ENCODE data around the gene PLEKHS1.
A peak's percentile ranks its signal among the peaks of the same experiment; 100 is the strongest.

The PLEKHS1 gene

DNA sequence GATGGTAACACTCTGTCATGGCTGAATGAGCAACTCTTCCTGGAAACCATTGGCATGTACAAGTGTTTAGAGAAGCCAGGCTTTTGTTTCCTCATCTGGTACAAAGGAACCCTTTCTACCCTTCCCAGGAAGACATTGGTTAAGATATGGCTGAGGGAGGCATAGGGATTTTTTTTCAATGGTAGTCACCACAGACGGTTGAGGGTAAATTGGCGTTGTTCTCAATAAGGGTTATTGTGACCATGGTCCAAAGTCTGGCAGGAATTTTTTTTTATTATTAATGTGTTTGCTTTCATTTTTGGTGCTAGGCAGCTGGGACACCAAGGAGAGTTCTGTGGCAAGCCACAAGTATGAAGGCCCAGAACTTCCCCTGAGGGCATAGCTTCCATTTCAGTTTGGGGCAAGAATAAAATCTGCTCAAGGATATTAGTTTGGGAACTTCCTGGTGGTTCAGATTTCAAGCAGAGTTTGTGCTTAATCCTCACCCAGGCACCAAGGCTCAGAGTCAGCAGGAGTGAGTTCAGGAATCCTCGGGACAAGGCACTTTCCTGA is at the start of gene PLEKHS1:
Gene PLEKHS1 (plus strand): TSS at position 502 of the 552 bp plus-strand sequence. CDS start 3,596 bp downstream, outside the sequence.
- no peak for DNase-seq (ENCODE audit: low read depth)

DNA sequence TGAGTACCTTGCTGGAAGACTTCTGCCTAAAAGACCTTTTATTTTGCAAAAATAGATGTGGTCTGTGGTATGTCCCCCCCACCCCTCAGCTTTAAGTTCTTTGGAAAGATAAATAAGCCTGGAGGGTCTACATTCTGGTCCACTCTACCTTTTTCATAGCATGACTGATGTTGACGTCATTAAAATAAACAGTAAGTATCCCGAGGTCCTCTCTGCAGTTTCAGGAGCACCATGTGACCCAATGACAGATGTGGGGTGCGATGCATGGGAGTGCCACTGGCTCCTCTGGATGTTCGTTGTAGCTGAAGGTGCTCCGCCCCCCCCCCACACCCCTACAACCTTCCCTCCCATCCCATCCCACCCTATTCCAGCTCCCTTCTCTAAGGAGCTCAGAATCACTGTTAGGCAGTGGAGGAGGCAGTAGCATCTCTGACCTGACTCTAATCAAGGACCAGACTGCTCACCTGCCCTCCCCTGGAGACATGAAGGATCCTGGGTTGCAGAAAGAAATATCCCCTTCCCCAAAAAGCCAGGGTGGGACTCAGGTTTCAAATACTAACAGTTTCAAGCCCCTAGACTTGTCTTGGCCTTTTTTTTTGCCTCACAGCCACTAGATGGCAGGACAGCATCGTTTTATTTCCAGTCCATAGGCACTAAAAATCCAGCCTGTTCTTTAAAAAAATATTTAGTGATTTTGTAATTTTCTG is 46.7 kb upstream of the PLEKHS1 start:
- DNase-seq (ENCODE audit: low read depth): no peak

DNA sequence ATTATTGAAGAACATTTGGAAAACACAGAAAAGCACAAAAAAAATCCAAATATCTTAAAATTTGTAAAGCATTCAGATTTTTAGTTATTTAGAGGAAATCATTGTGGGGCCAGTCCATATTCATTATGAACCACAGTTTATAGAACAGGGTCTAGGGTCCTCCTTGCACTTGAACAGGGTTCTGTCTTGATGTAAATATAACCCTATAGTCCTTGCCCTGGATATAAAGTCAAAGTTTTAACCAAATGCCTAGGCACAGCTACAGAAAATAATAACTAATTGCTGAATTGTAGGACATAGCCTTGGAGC is 46.2 kb upstream of the PLEKHS1 start:
- no peak for DNase-seq (ENCODE audit: low read depth)

DNA sequence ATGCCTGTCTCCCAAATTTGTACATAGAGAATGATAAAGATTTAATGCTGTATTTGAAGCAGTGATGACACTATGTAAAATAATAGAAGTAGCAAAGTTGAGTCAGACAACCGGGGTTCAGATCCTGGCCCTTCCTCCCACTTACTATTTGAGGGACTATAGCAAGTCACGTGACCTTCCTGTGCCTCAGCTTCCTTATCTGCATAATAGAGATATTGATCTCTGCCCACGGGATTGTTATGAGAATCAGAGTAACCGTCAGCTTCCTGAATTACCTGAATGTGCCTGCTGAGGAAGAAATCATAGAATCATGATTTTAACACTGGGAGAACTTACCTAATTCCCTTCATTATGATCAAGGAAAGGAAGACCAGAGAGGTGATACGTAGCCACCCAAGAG is 44.9 kb upstream of the PLEKHS1 start:
- no peak for DNase-seq (ENCODE audit: low read depth)

DNA sequence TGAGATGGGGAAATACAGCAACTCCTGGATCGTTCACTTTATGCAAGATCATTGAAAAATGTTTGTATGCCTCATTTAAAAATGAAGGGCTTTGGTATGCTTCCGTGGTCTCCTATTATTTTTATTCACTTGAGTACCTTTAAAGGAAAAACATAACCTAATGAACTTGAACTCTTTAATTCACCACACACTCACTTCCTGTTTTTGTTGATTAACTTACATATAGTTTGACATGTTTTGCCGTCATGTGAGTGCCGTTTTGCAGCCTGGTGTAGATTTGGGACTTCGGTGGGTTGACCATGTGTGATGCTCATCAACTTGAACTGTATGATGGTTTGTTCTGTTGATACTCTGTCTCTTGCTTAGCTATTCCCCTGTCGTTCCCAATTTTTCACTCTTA is 42.8 kb upstream of the PLEKHS1 start:
- DNase-seq (ENCODE audit: low read depth): no peak

DNA sequence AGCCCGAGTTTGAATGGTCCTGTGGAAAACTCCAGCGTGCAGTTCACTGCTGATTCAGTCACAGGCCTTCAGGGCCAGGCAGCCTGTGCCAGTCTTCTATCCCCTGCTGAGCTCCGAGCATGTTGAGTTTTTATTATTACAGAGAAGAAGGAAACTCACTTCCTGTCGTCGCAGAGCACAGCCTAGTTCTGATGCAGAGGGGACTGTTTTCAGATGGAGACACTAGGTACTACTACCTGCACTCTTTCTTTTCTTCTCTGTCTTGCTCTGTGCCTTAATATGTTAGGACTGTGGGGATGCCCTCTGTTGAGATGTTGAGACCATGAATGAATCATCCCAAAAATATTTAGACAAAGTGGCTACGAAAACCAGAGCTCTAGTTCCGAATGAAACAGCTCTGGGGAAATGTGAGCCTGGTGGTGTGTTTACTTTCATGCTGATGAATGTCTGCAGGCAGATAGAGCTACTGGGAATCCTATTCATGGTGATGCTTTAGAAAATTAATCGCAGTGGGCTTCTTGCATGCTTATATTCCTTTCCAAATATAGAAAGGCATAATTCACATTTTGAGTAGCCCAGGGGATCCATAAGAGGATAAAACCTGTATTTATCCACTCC is 42.2 kb upstream of the PLEKHS1 start:
- DNase-seq (ENCODE audit: low read depth): no peak

DNA sequence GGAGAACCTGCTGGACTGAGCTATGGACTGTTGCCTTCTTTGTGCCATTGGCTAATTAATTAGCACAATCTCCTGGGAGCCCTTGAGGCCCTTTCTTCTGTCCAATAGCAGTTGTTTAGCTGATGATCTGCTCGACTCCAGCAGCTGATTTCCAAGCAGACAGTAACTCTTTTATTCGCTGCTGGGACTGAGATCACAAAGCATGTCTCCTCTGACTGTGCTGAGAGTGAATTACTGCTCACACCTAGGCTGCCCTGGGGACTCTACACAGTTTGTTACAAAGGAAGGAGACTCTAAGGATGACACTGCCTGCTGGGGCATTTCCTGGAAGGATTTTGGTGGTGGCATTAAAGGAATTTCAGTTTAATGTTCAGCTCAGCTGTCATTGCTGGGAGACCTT is 40.3 kb upstream of the PLEKHS1 start:
- no peak for DNase-seq (ENCODE audit: low read depth)

DNA sequence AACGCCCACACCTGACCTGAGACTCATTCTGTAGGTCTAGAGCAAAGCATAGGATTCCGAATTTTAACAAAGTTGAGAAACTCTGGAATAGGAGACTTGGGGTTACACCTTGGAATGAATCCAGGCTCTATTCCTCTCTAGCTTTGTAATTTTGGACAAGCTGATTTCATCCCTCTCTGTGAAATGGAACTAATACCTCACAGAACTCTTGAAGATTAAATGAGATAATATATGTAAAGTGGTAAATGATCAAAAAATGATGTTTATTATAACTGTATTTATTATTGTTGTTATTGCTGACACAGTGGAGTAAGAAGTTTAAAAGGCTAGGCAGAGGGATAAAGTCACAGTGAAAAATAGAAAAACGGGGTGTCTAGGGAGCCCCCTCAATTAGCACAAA is 39.5 kb upstream of the PLEKHS1 start:
- DNase-seq (ENCODE audit: low read depth): no peak

DNA sequence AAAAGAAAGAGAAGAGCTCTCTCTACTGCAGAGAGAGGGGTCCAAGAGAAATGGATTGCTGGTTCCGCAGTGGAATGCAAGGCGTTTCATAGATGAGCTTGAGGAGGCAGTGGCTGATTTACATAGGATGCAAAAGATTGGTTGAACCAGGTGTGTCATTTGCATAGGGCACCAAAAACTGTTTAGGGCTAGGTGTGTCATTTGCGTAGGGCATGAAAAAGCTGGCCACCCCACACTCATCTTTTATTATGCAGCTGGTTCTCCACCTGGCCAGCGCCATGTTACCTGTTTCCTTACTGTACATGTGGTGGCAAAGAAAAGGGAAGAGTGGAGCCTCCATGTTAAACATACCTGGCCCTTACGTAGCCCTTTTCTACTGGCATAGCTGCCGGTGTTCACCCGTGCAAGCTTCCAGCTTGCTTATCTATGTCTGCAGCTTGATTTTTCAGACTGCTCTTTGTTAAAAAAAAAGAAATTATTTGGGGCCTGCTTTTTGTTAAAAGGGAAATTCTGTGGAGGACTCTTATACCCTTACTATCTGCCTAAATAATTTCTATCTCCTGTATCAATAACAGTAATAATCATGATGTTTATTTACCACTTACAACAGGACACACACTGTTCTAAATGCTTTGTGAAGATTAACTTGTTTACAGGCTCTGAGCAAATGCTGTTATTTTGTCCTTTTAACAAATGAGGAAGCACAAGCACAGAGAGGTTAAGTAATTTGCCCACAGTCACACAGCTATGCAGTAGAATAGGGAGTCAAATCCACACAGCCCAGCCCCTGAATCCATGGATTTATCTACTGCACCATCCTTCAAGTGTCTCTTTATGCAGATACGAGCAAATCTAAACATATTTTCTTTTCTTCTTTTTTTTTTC is 38.5 kb upstream of the PLEKHS1 start:
- DNase-seq (ENCODE audit: low read depth): no peak

DNA sequence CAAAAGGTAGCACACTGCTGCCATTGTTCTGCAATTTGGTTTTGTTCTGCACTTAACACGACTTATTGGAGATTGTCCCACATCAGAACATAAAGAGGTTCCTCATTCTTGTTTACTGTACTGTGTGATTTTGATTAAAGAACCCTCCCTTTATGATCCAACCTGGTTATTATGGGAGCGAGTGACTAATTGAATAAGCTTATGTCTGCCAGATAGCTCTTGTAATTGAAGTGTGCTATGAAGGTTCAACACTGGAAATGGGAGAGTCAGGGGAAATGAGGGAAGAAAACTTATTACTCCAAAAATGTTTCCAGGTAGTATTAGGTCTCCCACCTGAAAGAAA is 37.9 kb upstream of the PLEKHS1 start:
- DNase-seq (ENCODE audit: low read depth): no peak

DNA sequence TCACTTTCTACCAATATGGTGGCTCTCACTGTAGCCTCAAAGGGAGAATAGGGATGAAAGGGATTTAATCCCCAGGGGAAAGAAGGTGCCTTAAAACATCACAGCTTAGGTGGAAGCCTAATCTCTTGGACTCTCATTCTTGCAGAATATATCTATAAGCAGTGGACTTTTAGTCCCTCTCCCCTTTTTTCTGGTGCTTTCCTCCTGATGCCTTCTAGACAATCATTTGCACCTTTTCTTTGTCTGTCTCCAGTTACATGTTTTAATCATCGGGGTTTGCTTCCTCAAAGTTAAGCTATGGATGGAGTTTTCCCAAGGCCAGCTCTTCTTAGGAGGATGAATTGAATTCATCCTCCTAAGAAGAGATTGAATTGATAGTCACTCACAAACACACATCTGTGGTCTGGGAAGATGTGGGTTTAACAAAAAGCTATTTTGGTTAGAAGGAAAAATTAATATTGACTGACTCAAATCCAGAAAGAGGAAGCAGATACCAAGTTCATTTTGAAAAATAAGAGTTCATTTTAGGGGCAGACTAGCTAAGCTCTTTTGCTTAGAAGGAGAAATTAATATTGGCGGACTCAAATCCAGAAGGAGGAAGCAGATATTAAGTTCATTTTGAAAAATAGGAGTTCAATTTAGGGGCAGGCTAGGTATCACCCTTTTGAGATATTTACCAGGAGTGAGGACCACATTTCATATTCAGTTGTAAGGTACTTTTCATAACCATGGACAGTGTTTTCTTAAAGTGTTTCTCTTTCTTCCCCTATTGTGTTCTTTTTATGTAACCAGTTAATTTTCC is 35.2 kb upstream of the PLEKHS1 start:
- DNase-seq (ENCODE audit: low read depth): peak; percentile 9

DNA sequence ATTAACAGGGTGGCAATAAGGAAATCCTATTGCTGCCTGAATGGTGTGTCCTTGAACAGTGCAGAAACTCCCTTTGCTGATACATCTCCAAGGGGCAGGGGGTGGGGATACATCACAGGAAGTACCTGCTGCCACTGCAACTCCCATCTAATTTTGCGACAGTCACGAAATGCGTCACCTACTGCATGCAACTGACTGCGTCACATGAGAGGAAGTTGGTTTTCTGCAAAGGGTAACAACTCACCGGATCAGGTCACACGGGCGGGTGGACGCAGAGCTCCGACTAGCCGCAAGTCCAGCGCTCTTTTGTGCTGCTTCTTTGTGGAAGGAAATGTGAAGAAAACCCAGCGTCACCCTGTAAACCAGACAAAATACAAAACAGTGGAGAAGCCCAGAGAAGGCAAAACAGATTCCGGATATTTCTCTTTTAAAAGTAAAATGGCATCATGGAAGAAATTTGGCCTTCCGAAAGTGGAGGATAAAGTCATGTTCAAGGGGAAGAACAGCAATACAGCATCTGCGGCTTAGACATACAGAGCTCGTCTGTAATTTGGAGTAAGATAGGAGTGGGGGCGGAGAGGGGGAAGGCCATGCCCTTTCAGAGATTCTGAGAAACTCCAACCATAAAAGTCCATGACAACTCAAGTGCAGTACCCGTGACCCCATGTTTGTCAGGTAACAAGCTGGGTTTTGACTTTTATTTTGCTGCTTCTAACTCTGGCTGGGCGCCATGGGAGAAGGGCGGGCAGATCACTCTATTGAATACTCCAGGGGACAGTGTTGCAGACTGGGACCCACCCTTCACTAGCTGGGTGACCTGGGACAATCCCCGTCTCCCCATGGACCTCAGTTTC is 32.3 kb upstream of the PLEKHS1 start:
- no peak for DNase-seq (ENCODE audit: low read depth)

DNA sequence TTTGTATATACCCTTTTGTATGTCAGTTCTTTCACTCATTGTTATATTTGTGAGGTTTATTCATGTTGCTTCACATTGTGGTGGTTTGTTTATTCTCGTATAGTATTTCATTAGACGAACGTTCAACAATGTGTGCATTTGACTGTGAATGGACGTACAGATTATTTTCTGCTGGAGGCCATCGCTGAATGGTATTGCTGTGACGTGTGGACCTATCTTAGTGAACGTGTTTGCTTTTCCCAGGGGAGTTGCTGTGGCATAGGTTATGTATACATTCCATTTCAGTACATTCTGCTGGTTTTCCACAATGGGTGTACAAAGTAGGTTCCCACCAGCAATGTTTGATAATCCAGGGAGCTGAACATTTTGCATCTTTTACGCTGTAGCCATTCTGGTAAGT is 31.1 kb upstream of the PLEKHS1 start:
- no peak for DNase-seq (ENCODE audit: low read depth)

DNA sequence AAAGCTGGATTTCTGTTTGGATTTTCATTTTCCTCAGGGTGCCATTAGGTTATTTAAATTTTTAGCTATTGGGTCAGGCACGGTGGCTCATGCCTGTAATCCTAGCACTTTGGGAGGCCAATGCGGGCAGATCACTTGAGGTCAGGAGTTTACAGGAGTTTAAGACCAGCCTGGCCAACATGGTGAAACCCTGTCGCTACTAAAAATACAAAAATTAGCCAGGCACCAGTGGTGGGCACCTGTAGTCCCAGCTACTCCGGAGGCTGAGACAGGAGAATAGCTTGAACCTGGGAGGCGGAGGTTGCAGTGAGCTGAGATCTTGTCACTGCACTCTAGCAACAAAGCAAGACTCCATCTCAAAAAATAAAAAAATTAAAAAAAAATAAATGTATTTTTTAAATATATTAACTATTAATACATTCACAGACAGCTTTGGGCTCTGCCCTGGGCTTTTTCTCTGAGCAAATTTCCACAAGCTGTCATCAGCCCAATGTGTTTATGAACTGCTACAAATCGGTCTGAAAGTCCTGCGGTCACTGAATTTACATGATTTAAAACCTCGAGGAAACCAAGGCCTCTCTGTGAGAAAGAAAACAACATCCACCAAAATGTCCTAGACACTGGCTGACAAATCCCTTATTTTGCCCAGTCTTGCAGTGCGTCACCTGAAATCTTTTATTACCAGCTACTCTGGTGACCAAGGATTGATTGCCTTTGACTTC is 19.2 kb upstream of the PLEKHS1 start:
- no peak for DNase-seq (ENCODE audit: low read depth)

DNA sequence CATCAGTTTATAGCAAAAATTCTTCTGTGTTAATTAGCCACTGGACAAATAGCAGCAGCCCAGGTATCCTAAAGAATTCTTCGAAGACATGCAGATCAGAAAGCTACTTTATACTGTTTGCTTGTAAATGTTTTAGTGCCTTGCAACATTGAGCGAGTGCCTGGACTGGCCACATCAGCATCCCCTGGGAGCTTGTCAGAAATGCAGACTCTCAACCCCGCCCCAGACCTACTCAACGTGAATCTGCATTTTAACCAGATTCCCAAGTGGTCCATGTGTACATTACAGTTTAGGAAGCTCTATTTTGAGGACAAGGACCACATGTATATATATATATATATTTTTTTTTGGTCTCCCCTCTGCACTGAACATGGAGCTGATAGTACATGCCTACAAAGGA is 18.5 kb upstream of the PLEKHS1 start:
- DNase-seq (ENCODE audit: low read depth): no peak

DNA sequence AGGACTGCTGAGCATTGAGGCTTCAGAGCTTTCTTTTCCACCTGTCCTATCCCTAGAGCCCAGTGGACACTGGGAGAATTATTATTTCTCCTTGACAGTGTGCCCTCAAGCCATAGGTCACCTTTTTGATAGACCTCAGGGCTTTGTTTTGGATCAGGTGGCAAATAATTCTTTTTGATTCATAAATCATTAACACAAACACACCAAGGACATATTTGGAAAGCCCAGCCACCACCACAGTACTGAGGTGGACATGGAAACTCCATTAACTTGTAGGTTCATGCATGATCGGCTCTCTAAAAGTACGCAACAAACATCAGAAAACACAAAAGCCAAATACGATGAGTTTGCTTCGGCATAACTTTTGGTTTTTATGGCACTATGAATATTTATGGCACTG is 17.8 kb upstream of the PLEKHS1 start:
- DNase-seq (ENCODE audit: low read depth): no peak

DNA sequence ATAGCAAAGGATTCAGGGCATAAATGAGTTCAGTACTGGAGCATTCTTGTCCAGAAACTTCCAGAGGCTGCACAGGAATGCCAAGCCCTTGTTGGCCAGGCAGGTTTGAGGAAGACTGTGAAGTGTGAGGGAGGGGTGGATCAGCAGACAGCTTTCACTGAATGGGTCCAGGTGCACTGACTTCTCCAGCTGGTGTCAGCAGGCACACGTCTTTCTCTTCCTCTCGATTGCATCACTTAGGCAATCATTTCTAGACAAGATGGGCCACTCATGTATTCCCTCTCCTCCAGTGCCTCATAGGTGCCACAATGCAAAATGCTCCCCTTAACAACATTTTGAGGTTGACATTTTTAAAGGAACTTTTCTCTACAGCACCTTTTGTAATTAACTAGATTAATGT is 15.6 kb upstream of the PLEKHS1 start:
- no peak for DNase-seq (ENCODE audit: low read depth)

DNA sequence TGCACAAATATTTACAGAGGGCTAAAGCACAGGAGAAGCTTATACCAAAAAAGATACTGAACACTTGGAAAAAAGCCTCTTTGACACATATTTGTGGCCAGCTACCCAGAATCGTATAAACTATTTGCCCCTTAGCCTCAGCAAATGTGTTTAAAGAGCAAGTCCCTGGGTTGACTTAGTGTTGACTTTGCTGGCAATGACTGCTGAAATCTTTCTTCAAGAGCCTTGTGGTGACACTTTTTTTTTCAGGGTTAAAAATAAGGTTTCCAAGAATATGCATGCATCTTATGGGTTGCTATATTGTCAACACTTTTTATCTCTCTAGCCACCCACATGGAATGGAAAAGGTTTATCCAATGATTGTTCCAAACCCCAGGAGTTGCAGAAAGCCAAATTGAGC is 14.9 kb upstream of the PLEKHS1 start:
- DNase-seq (ENCODE audit: low read depth): no peak

DNA sequence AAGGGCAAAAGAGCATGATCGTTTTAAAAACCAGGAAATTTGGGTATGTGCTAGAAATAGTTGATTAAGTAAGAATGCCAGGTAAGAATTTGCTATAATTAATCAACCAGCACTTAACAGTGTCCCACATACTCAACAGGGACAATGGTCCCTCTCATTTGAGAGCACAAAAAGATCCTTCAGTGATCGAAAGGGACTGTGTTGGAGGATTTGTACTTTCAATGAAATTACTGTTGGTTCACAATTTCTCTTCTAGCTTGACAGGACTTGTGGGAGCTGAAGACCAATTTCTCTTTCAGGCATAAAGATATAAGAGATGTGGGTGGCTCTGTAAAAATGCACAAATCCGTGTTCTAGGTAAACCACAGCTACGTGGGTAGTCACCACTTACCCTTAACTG is 12.5 kb upstream of the PLEKHS1 start:
- no peak for DNase-seq (ENCODE audit: low read depth)

DNA sequence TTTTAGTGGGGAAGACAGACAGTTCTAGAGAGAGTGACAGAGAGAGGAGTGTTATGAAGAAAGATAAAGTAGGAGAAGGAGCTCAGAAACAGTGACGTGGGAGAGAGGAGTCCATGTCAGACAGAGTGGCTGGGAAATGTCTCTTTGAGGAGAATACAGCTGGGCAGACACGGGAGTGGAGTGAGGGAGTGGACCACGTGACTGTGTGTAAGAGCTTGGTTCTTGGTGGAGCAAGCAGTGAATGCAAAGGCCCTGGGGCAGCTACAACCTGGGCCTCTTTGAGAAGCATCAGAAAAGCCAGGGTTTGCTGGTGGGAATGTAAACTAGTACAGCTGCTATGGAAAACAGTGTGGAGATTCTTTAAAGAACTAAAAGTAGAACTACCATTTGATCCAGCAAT is 11.9 kb upstream of the PLEKHS1 start:
- no peak for DNase-seq (ENCODE audit: low read depth)

DNA sequence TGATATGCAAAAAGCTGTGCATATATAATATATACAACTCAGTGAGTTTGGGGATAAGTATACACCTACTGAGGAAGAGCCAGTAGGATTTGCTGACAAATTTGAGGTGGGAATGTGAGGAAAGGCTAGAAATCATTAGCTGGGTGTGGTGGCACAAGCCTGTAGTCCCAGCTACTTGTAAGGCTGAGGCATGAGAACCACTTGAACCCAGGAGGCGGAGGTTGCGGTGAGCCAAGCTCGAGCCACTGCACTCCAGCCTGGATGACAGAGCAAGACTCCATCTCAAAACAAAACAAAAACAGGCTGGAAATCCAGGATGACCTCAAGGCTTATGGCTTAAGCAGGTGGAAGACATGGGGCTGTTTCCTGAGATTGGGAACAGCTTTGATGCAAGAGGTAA is 10.6 kb upstream of the PLEKHS1 start:
- DNase-seq (ENCODE audit: low read depth): no peak

All from CMK (cell line).